ENCODE results near the gene PTPRG.
A peak's percentile ranks its signal among the peaks of the same experiment; 100 is the strongest.

PTPRG gene

GRCh38 chr3:62211675-62212429 is 650.5 kb downstream of the PTPRG start:
- no peak for DNase-seq
- Histone ChIP-seq H3K27me3 (replicated peaks) (no peaks in the 10 kb centered on the region), H3K36me3 (replicated peaks) (no peaks in the 10 kb centered on the region), H3K4me3 (ENCODE audit: low read depth, low read length) (no peak overlapping the region), H3K27ac (no peak overlapping the region)
- in situ Hi-C loops (cut with HindIII; ENCODE audit: low pct_ligation_motif_present, low sequenced_read_pairs), result no loop called here
- peak; percentile 40 for TF ChIP-seq CTCF (IDR thresholded peaks at IDR 0.05; ENCODE audit: low read depth, low read length, missing control alignments)

- Histone ChIP-seq H3K27ac (no peak overlapping the region), H3K36me3 (replicated peaks) (peaks cover 2% of the 10 kb centered on the region), H3K4me3 (ENCODE audit: low read depth, low read length) (no peak overlapping the region), H3K27me3 (replicated peaks) (no peaks in the 10 kb centered on the region)
- in situ Hi-C loops (cut with HindIII; ENCODE audit: low pct_ligation_motif_present, low sequenced_read_pairs), result no loop called here
- TF ChIP-seq CTCF (IDR thresholded peaks at IDR 0.05; ENCODE audit: low read depth, low read length, missing control alignments), result no peak
- no peak for DNase-seq
These were observed 653.5 kb downstream of the PTPRG start for GRCh38 chr3:62214850-62215249.

- Histone ChIP-seq H3K4me3 (ENCODE audit: low read depth, low read length) (no peak overlapping the region), H3K27me3 (replicated peaks) (no peaks in the 10 kb centered on the region), H3K27ac (no peak overlapping the region), H3K36me3 (replicated peaks) (peaks cover 2% of the 10 kb centered on the region)
- TF ChIP-seq CTCF (IDR thresholded peaks at IDR 0.05; ENCODE audit: low read depth, low read length, missing control alignments), result no peak
- in situ Hi-C loops (cut with HindIII; ENCODE audit: low pct_ligation_motif_present, low sequenced_read_pairs), result no loop called here
- no peak for DNase-seq
These were observed 659.2 kb downstream of the PTPRG start for GRCh38 chr3:62220616-62221015.

GRCh38 chr3:62225051-62225450 is 663.7 kb downstream of the PTPRG start:
- H3K27me3 ChIP-seq (replicated peaks), result no peaks in the 10 kb centered on the region
- no peaks in the 10 kb centered on the region for H3K36me3 ChIP-seq (replicated peaks)
- no peak for DNase-seq
- in situ Hi-C loops (cut with HindIII; ENCODE audit: low pct_ligation_motif_present, low sequenced_read_pairs), result no loop called here
- no peak overlapping the region for H3K27ac ChIP-seq
- no peak overlapping the region for H3K4me3 ChIP-seq (ENCODE audit: low read depth, low read length)
- no peak for TF ChIP-seq CTCF (IDR thresholded peaks at IDR 0.05; ENCODE audit: low read depth, low read length, missing control alignments)

- no peak for DNase-seq
- H3K36me3 ChIP-seq (replicated peaks), result no peaks in the 10 kb centered on the region
- no peaks in the 10 kb centered on the region for H3K27me3 ChIP-seq (replicated peaks)
- in situ Hi-C loops (cut with HindIII; ENCODE audit: low pct_ligation_motif_present, low sequenced_read_pairs), result no loop called here
- H3K4me3 ChIP-seq (ENCODE audit: low read depth, low read length), result no peak overlapping the region
- no peak for TF ChIP-seq CTCF (IDR thresholded peaks at IDR 0.05; ENCODE audit: low read depth, low read length, missing control alignments)
- H3K27ac ChIP-seq, result no peak overlapping the region
These were observed 665.4 kb downstream of the PTPRG start for GRCh38 chr3:62226601-62227339.

Data from brain microvascular endothelial cell (primary cell).